Progenitor cell of endocrine pancreas (in vitro differentiated cells): Measurements from ENCODE around the gene ZMYND8. TPM values are rescaled to one million over a fixed set of nuclear protein-coding genes. Genes with fewer than 3 reads are reported as not detected.

Experiments used
- DNase-seq: peaks from one replicate; pipeline ENCODE4 v3.0.0; 2021; ENCODE audit warnings: low spot score; ENCODE audit not compliant: unreplicated experiment
- H3K27ac Mint-ChIP-seq: 2 replicates; pipeline ENCODE4 v1.8.0; 2021; ENCODE audit warnings: mild to moderate bottlenecking, moderate library complexity, mixed read lengths
- H3K27me3 Mint-ChIP-seq: 2 replicates; pipeline ENCODE4 v1.8.0; 2021; ENCODE audit warnings: mixed read lengths
- H3K36me3 Mint-ChIP-seq: 2 replicates; pipeline ENCODE4 v1.8.0; 2022; ENCODE audit warnings: mixed read lengths; ENCODE audit not compliant: insufficient read depth
- H3K4me1 Mint-ChIP-seq: 2 replicates; pipeline ENCODE4 v1.8.0; 2021; ENCODE audit warnings: low read depth, mixed read lengths
- H3K4me3 Mint-ChIP-seq: 2 replicates; pipeline ENCODE4 v1.8.0; 2021; ENCODE audit warnings: low read depth, mild to moderate bottlenecking, moderate library complexity, mixed read lengths
- H3K9me3 Mint-ChIP-seq: 2 replicates; pipeline ENCODE4 v1.8.0; 2021; ENCODE audit warnings: low read depth, mixed read lengths
- total RNA-seq: library from RNA; stranded (reverse); gene quantifications from 2 replicates; pipeline ENCODE4 v1.2.1, GENCODE V29; 2021
- TF ChIP-seq, protein P1 (sequence below): fragments of 200-600 bp; sonication (generic); IDR thresholded peaks from one replicate; pipeline ENCODE4 v1.5.0; 2021; ENCODE audit warnings: antibody characterized with exemption, mild to moderate bottlenecking; ENCODE audit not compliant: unreplicated experiment

Gene ZMYND8
- total RNA-seq, 1 donor from 2014 or later = 102 TPM

DNA sequence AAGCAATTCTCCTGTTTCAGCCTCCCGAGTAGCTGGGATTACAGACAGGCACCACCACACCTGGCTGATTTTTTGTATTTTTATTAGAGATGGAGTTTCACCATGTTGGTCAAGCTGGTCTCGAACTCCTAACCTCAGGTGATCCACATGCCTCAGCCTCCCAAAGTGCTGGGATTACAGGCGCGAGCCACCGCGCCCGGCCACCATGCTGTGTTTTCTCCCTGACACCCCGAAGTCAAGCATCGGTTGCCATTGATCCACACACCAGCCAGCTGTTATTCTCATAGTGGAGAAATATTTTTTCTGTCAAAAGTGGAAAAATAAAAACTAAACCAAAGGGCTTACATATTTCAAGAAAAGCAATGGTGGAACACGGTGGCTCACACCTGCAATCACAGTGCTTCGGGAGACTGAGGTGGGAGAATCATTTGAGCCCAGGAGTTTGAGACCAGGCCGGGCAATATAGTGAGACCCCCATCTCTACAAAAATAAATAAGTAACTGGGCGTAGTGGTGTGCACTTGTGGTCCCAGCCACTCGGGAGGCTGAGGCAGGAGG lies 157.4 kb downstream of the ZMYND8 start:
- H3K4me1 Mint-ChIP-seq = peaks cover 8% of the 10 kb centered on the region
- TF ChIP-seq, protein P1, sequence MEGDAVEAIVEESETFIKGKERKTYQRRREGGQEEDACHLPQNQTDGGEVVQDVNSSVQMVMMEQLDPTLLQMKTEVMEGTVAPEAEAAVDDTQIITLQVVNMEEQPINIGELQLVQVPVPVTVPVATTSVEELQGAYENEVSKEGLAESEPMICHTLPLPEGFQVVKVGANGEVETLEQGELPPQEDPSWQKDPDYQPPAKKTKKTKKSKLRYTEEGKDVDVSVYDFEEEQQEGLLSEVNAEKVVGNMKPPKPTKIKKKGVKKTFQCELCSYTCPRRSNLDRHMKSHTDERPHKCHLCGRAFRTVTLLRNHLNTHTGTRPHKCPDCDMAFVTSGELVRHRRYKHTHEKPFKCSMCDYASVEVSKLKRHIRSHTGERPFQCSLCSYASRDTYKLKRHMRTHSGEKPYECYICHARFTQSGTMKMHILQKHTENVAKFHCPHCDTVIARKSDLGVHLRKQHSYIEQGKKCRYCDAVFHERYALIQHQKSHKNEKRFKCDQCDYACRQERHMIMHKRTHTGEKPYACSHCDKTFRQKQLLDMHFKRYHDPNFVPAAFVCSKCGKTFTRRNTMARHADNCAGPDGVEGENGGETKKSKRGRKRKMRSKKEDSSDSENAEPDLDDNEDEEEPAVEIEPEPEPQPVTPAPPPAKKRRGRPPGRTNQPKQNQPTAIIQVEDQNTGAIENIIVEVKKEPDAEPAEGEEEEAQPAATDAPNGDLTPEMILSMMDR = no peak
- H3K27ac Mint-ChIP-seq = no peak overlapping the region

DNA sequence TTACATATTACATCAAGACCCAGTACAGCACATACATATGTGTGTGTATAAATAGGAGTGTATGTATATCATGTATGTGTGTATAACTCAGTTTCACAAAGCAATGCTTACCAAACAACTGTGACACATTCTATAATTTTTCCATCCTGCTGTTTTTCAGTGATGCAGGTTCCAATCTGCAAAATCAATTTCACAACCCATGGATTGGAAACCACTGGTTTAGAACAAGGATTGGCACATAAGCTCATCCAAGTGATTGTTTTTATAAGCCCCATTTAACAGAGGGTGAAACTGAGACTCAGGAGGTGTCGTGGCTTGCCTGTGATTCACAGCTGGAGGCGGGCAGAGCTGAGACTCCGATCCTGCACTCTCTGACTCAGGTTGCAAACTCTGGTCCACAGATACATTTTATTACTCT lies 158.2 kb downstream of the ZMYND8 start:
- Mint-ChIP-seq H3K27ac (no peak overlapping the region), H3K36me3 (no peaks in the 10 kb centered on the region), H3K4me1 (peaks cover 8% of the 10 kb centered on the region), H3K4me3 (no peak overlapping the region), H3K27me3 (no peaks in the 10 kb centered on the region), H3K9me3 (no peaks in the 10 kb centered on the region)
- DNase-seq = no peak
- TF ChIP-seq, protein P1 = no peak

More for the DNA sequence above, 157.4 kb downstream of the ZMYND8 start:
- H3K27me3 Mint-ChIP-seq = no peaks in the 10 kb centered on the region
- no peak for DNase-seq
- H3K4me3 Mint-ChIP-seq = no peak overlapping the region
- no peaks in the 10 kb centered on the region for H3K36me3 Mint-ChIP-seq
- H3K9me3 Mint-ChIP-seq = no peaks in the 10 kb centered on the region

DNA sequence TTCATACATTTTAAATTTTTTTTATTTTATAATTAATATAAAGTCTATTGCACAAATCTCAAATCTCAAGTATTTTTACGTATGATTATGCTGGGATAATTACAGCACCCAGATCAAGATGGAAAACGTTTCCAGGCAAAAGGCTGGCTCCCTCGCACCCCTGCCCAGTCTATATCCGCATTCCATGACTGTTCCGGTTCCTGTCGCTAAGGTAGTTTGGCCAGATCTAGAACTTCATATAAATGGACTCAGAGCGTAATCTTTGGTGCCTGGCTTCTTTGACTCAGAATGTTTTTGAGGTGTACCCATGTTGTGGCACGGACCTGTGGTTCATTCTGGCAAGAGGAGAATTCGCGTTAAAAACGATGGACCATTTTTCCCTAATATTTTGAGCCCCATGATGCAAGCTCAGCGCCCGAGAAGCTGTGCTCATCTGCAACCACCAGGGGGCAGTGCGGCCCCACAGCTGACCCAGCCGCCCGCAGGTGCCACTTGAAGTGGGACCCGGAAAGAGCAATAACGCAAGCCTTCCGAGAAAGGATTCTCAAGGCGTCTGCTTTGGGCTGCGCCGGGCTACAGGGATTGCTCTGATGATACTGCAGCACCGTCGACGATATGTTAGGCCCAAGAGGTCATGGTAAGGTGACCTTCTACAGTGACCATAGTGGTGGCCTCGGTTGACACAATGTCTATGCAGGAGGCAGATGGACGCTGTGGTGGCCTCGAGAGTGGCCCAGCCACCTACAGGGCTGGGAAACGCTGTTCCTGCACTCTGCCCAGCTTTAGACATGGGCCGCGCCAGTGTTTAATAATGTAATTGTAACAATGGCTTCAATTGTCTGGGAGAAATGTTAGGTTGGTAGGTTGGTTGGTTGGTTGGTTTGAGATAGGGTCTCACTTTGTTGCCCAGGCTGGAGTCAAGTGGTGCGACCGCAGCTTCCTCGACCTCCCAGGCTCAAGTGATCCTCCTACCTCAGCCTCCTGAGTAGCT lies 160.1 kb downstream of the ZMYND8 start:
- peak; percentile 65 for DNase-seq
- Mint-ChIP-seq H3K4me1 (peaks cover 8% of the 10 kb centered on the region), H3K27ac (no peak overlapping the region), H3K4me3 (no peak overlapping the region), H3K36me3 (no peaks in the 10 kb centered on the region), H3K27me3 (no peaks in the 10 kb centered on the region), H3K9me3 (no peaks in the 10 kb centered on the region)
- TF ChIP-seq, protein P1 = peak; percentile 97

DNA sequence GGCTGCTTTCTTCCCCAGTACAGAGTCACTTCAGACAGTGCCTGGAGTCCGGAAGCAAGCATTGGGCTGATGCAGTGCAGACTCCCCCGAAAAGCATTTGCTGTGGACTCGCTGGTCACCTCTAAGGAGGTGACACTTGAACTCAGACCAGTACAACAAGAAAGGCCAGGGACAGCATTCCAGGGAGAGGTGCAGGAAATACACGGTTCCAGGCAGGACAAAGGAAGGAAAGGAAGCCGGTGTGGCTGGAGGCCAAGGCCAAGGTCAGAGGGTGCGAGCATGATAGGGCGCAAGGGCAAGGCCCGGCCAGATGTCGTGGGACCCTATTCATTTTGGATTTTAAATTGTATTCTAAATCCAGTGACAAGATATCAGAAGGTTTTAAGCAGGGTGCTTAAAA lies 160.9 kb downstream of the ZMYND8 start:
- Mint-ChIP-seq H3K4me3 (no peak overlapping the region), H3K9me3 (no peaks in the 10 kb centered on the region), H3K4me1 (peaks cover 7% of the 10 kb centered on the region), H3K27me3 (no peaks in the 10 kb centered on the region), H3K27ac (no peak overlapping the region), H3K36me3 (no peaks in the 10 kb centered on the region)
- no peak for DNase-seq
- TF ChIP-seq, protein P1 = no peak

DNA sequence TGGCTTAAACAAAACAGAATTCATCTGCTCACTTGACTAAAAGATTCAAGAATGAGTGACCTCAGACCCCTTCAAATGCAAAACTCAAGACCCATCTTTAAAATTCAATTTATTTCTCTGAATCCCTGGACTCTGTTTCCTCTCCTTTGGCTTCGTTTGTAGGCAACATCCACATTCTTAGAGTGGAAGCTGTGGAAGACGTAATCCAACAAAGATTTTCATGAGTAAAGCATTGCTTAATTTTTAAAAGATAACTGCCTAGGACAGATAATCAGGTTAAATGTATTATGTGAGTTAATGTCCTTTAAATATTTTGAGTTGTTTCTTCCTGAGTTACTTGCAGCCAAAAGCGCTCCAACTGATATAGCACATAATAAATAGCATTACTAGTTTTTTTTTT lies 164.5 kb downstream of the ZMYND8 start:
- H3K4me3 Mint-ChIP-seq = no peak overlapping the region
- H3K36me3 Mint-ChIP-seq = no peaks in the 10 kb centered on the region
- no peaks in the 10 kb centered on the region for H3K4me1 Mint-ChIP-seq
- H3K27me3 Mint-ChIP-seq = peaks cover 8% of the 10 kb centered on the region
- DNase-seq = no peak
- no peak overlapping the region for H3K27ac Mint-ChIP-seq
- TF ChIP-seq, protein P1 = no peak
- no peaks in the 10 kb centered on the region for H3K9me3 Mint-ChIP-seq
